GM21367 (cell line): ENCODE results near the gene CXorf49.
"Not testable (repeated sequence)": the region's sequence is repeated elsewhere in the genome, so short reads cannot be mapped to it uniquely, and the experiment has no call there.

Experiments used
- ATAC-seq: cut with Tn5 transposase; IDR thresholded peaks from one replicate; pipeline ENCODE4 v1.9.1; 2021; ENCODE audit not compliant: unreplicated experiment

CXorf49 gene

GRCh38 chrX:71718185-71718584 lies at the start of gene CXorf49:
CXorf49 (minus strand) TSS chrX:71718285; CDS start chrX:71718151, 134 bp downstream.
- ATAC-seq = not testable (repeated sequence)

GRCh38 chrX:71767134-71767533 lies 49.0 kb upstream of the CXorf49 start:
- not testable (repeated sequence) for ATAC-seq

- ATAC-seq = not testable (repeated sequence)
Measured at GRCh38 chrX:71765613-71766012, 47.5 kb upstream of the CXorf49 start.

- ATAC-seq = not testable (repeated sequence)
Measured at GRCh38 chrX:71764832-71765231, 46.7 kb upstream of the CXorf49 start.

GRCh38 chrX:71763049-71763448 lies 45.0 kb upstream of the CXorf49 start, which contains the start of gene CXorf49B:
CXorf49B (plus strand) TSS chrX:71763349; CDS start chrX:71763424, 75 bp downstream.
- not testable (repeated sequence) for ATAC-seq

- ATAC-seq = not testable (repeated sequence)
Measured at GRCh38 chrX:71760688-71761281, 42.7 kb upstream of the CXorf49 start.

GRCh38 chrX:71720289-71720886 lies 2.3 kb upstream of the CXorf49 start:
- ATAC-seq = not testable (repeated sequence)

- not testable (repeated sequence) for ATAC-seq
Measured at GRCh38 chrX:71719195-71719594, 1.1 kb upstream of the CXorf49 start.

GRCh38 chrX:71716323-71716722 lies 1.8 kb downstream of the CXorf49 start:
- not testable (repeated sequence) for ATAC-seq

GRCh38 chrX:71715551-71715950 lies 2.5 kb downstream of the CXorf49 start:
- not testable (repeated sequence) for ATAC-seq

GRCh38 chrX:71714064-71714463 lies 4.0 kb downstream of the CXorf49 start:
- ATAC-seq = not testable (repeated sequence)

- not testable (repeated sequence) for ATAC-seq
Measured at GRCh38 chrX:71702853-71703252, 15.2 kb downstream of the CXorf49 start.

GRCh38 chrX:71699023-71699344 lies 19.1 kb downstream of the CXorf49 start:
- not testable (repeated sequence) for ATAC-seq

- not testable (repeated sequence) for ATAC-seq
Measured at GRCh38 chrX:71698299-71699022, 19.6 kb downstream of the CXorf49 start.

- peak; percentile 38 for ATAC-seq
Measured at GRCh38 chrX:71697466-71698298, 20.4 kb downstream of the CXorf49 start.

- ATAC-seq = peak; percentile 63
Measured at GRCh38 chrX:71696641-71697465, 21.2 kb downstream of the CXorf49 start.

GRCh38 chrX:71679575-71680207 lies 38.4 kb downstream of the CXorf49 start:
- no peak for ATAC-seq

GRCh38 chrX:71677195-71677594 lies 40.9 kb downstream of the CXorf49 start:
- not testable (repeated sequence) for ATAC-seq

- not testable (repeated sequence) for ATAC-seq
Measured at GRCh38 chrX:71676068-71676795, 41.9 kb downstream of the CXorf49 start.
